Neural cell (in vitro differentiated cells): ENCODE results near the gene FN1. TPM values are rescaled to one million over a fixed set of nuclear protein-coding genes. Genes with fewer than 3 reads are reported as not detected.
A peak's percentile ranks its signal among the peaks of the same experiment; 100 is the strongest.

Source experiments
- H2AFZ ChIP-seq: fragments of 200-600, 300-800 bp; sonication (generic), shearing (Covaris generic); 2 replicates; pipeline ENCODE4 v1.6.0; 2014; ENCODE audit warnings: low read depth, mild to moderate bottlenecking, antibody characterized with exemption, low read length, moderate library complexity
- H3F3A ChIP-seq: fragments of 200-600 bp; shearing (Covaris generic); 2 replicates; pipeline ENCODE4 v1.6.1; 2016; ENCODE audit warnings: mild to moderate bottlenecking, moderate library complexity, mixed read lengths, antibody characterized with exemption, low read length; ENCODE audit not compliant: insufficient read depth, poor library complexity, severe bottlenecking
- H3K27ac ChIP-seq: fragments of 200-600, 300-800 bp; sonication (generic), shearing (Covaris generic); 2 replicates; pipeline ENCODE4 v1.5.1; 2014; ENCODE audit warnings: mild to moderate bottlenecking, low read length, moderate library complexity
- H3K27me3 ChIP-seq: fragments of 300-800, 200-600 bp; sonication (generic), shearing (Covaris generic); 2 replicates; pipeline ENCODE4 v1.6.0; 2014; ENCODE audit warnings: mild to moderate bottlenecking, low read depth, low read length, moderate library complexity; ENCODE audit not compliant: insufficient read depth
- H3K36me3 ChIP-seq: fragments of 300-800, 200-600 bp; sonication (generic), shearing (Covaris generic); 2 replicates; pipeline ENCODE4 v1.5.1; 2014; ENCODE audit warnings: mild to moderate bottlenecking, antibody characterized with exemption, low read length, moderate library complexity; ENCODE audit not compliant: insufficient read depth
- H3K4me2 ChIP-seq: fragments of 300-800, 200-600 bp; sonication (generic), shearing (Covaris generic); 2 replicates; pipeline ENCODE4 v1.6.0; 2014; ENCODE audit warnings: mild to moderate bottlenecking, low read length
- H3K4me3 ChIP-seq: fragments of 300-800, 200-600 bp; sonication (generic), shearing (Covaris generic); 2 replicates; pipeline ENCODE4 v1.5.1; 2014; ENCODE audit warnings: mild to moderate bottlenecking, low read length, moderate library complexity
- H3K79me2 ChIP-seq: fragments of 200-600 bp; shearing (Covaris generic); replicated peaks from 2 replicates; pipeline ENCODE4 v1.6.0; 2014; ENCODE audit warnings: mild to moderate bottlenecking, low read length, moderate library complexity; ENCODE audit not compliant: insufficient read depth
- H3K9ac ChIP-seq: fragments of 300-800, 200-600 bp; sonication (generic), shearing (Covaris generic); 2 replicates; pipeline ENCODE4 v1.6.1; 2016; ENCODE audit warnings: mild to moderate bottlenecking, low read length, mixed read lengths
- H3K9me2 ChIP-seq: fragments of 200-600 bp; shearing (Covaris generic); 2 replicates; pipeline ENCODE4 v1.6.1; 2016; ENCODE audit warnings: mild to moderate bottlenecking, low read length, mixed read lengths; ENCODE audit not compliant: insufficient read depth
- H3K9me3 ChIP-seq: fragments of 200-600, 300-800 bp; sonication (generic), shearing (Covaris generic); 2 replicates; pipeline ENCODE4 v1.6.1; 2016; ENCODE audit warnings: mild to moderate bottlenecking, mixed run types, low read length, moderate library complexity, mixed read lengths
- H4K20me1 ChIP-seq: fragments of 200-600 bp; shearing (Covaris generic); 2 replicates; pipeline ENCODE4 v1.6.1; 2016; ENCODE audit warnings: mild to moderate bottlenecking, mixed run types; ENCODE audit not compliant: insufficient read depth
- CTCF ChIP-seq: fragments of 450-650 bp; IDR thresholded peaks from 2 replicates; pipeline ENCODE4 v1.5.1; 2014; ENCODE audit warnings: antibody characterized with exemption, mild to moderate bottlenecking, moderate library complexity; ENCODE audit not compliant: poor library complexity, severe bottlenecking
- EP300 ChIP-seq: fragments of 450-650 bp; conservative IDR thresholded peaks from 2 replicates; pipeline ENCODE4 v1.6.1; 2014; ENCODE audit warnings: antibody characterized with exemption, mild to moderate bottlenecking, moderate library complexity; ENCODE audit not compliant: poor library complexity, severe bottlenecking
- EZH2 ChIP-seq: fragments of 200-600, 300-800 bp; shearing (Covaris generic), sonication (generic); IDR thresholded peaks from 2 replicates; pipeline ENCODE4 v1.6.1; 2014; ENCODE audit warnings: antibody characterized with exemption, low read length, borderline replicate concordance, mild to moderate bottlenecking; ENCODE audit not compliant: insufficient read depth, poor library complexity, severe bottlenecking
- MXI1 ChIP-seq: fragments of 450-650 bp; conservative IDR thresholded peaks from 2 replicates; pipeline ENCODE4 v1.6.1; 2014; ENCODE audit warnings: antibody characterized with exemption, mild to moderate bottlenecking; ENCODE audit not compliant: poor library complexity, severe bottlenecking
- POLR2AphosphoS5 ChIP-seq: IDR thresholded peaks from 2 replicates; pipeline ENCODE4 v1.6.1; 2012
- RAD21 ChIP-seq: fragments of 450-650 bp; conservative IDR thresholded peaks from 2 replicates; pipeline ENCODE4 v1.6.1; 2014; ENCODE audit warnings: antibody characterized with exemption, mild to moderate bottlenecking, moderate library complexity
- REST ChIP-seq: IDR thresholded peaks from 2 replicates; pipeline ENCODE4 v1.6.1; 2012; ENCODE audit warnings: borderline replicate concordance
- SMC3 ChIP-seq: fragments of 450-650 bp; conservative IDR thresholded peaks from 2 replicates; pipeline ENCODE4 v1.6.1; 2014; ENCODE audit warnings: antibody characterized with exemption, mild to moderate bottlenecking, moderate library complexity; ENCODE audit not compliant: poor library complexity
- TAF1 ChIP-seq: IDR thresholded peaks from 2 replicates; pipeline ENCODE4 v1.6.1; 2012; ENCODE audit warnings: low read depth
- polyA plus RNA-seq: library from polyadenylated mRNA; depleted of rRNA; stranded (reverse); fragments of >200 nt; gene quantifications from 2 replicates; pipeline ENCODE4 v1.2.3, GENCODE V29; 2014

The FN1 gene
- polyA plus RNA-seq, 1 donor from 2014 or later, result 0.93 TPM

DNA sequence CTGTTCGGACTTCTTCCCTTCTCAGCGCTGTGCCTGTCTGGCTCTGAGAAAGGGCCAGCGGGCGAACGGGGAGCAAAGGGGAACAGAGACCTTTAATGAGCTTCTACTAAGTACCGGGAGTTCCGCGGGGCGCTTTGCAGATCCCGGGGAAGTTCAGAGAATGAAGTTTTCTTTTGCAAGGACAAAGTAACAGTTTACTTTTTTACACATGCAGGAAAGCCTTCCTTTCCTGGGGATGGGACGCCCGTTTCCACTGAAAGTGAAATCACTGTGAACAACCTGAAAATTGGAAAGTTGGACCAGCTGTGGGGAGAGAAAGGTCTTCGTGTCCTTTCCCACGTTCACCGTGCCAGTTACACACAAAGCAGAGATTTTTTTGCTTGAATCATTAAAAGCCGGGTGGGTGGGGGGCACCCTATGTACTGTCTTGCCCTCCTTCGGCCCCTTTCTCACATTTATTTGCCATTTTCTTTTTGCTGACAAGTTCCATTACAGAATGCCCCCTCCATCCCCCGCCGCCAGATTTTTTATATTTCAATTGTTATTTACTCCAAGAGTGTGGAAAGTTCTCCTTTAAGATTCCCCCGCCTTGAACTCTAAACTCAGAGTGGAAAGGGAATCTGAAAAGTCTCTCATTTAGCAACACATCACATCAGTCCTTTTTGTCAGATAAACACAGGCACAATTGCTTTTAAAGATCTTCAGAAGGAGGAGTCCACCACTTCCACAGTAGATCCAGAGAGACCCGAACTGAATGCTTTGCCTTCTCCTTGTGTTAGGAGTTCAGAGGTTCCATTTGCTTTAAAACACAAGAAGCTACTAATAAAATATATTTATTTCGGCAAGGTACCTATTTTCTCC, 1.1 kb upstream of the FN1 start:
- H2AFZ ChIP-seq, result peak overlapping the region; percentile 67
- TF ChIP-seq SMC3 (no peak), CTCF (no peak), EZH2 (no peak), RAD21 (no peak), REST (no peak), POLR2AphosphoS5 (no peak), EP300 (no peak), MXI1 (no peak), TAF1 (no peak)
- peaks cover 29% of the 10 kb centered on the region for H3K27me3 ChIP-seq
- H4K20me1 ChIP-seq, result no peaks in the 10 kb centered on the region
- H3K9ac ChIP-seq, result peak overlapping the region; percentile 63
- H3K9me3 ChIP-seq, result no peaks in the 10 kb centered on the region
- H3K27ac ChIP-seq, result no peak overlapping the region
- H3K4me3 ChIP-seq, result peak overlapping the region; percentile 74
- H3F3A ChIP-seq, result no peaks in the 10 kb centered on the region
- no peaks in the 10 kb centered on the region for H3K9me2 ChIP-seq
- no peaks in the 10 kb centered on the region for H3K36me3 ChIP-seq
- H3K79me2 ChIP-seq, result no peaks in the 10 kb centered on the region
- peak overlapping the region; percentile 63 for H3K4me2 ChIP-seq

DNA sequence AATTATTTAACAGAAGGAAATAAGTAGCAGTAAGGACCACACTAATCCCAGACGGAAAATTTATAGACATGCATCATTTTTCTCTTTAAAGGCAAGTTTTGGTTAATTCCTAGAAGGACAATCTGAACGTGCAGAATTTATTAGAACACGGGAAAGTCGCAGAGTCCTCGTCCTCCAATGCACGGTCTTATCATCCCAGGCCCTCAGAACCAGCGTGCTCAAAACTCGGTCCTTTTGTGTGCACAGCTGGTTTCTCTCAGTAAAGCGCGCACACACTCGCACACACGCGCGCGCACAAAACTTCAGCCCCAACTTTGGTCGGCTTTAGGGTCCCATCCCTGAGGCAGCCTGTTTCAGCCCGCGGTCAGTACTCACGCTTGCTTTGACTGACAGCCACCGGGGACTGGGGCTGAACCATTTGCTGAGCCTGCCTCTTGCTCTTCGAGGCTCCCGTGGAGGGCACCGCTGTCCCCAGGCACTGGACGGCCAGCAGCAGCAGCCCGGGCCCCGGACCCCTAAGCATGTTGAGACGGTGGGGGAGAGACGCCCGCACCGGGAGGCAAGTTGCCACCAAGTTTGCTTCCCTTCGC, 493 bp downstream of the FN1 start:
- Histone ChIP-seq H3K9me3 (no peaks in the 10 kb centered on the region), H3K27ac (no peak overlapping the region), H3K4me3 (peak overlapping the region; percentile 74), H3K9me2 (no peaks in the 10 kb centered on the region), H3K9ac (peak overlapping the region; percentile 41), H4K20me1 (no peaks in the 10 kb centered on the region), H2AFZ (no peak overlapping the region), H3K4me2 (peak overlapping the region; percentile 52), H3K79me2 (no peaks in the 10 kb centered on the region), H3F3A (no peaks in the 10 kb centered on the region), H3K36me3 (no peaks in the 10 kb centered on the region), H3K27me3 (peaks cover 29% of the 10 kb centered on the region)
- peak; percentile 19 for TF ChIP-seq MXI1
- TF ChIP-seq EP300, result no peak
